Activated B cell treated with CpG ODN at 0.5 μM for 24 hours (primary cell): Measurements from ENCODE around the gene OR1D5. TPM values are rescaled to one million over a fixed set of nuclear protein-coding genes. Genes with fewer than 3 reads are reported as not detected.

ENCODE experiments used
- ATAC-seq: fragments of 200-7000 bp; cut with Tn5 transposase; one replicate; pipeline ENCODE4 v1.10.0; 2021; ENCODE audit warnings: low read depth, mild to moderate bottlenecking, moderate library complexity
- CTCF ChIA-PET: fragments of 350-600 bp; sonication (Branson Sonifier 250); formaldehyde crosslinking; loops from one replicate; lab custom pipeline; 2021; ENCODE audit warnings: antibody characterized with exemption; lab: Charles Lee
- POLR2A ChIA-PET: fragments of 350-600 bp; sonication (Branson Sonifier 250); formaldehyde crosslinking; loops from one replicate; lab custom pipeline; 2021; ENCODE audit warnings: antibody characterized with exemption; lab: Charles Lee
- DNase-seq: peaks from one replicate; pipeline ENCODE4 v3.0.0; 2022
- H3K27ac Mint-ChIP-seq: one replicate; pipeline ENCODE4 v1.8.0; 2020; ENCODE audit warnings: mixed read lengths
- H3K27me3 Mint-ChIP-seq: one replicate; pipeline ENCODE4 v1.8.0; 2021; ENCODE audit warnings: mixed read lengths
- H3K36me3 Mint-ChIP-seq: one replicate; pipeline ENCODE4 v1.8.0; 2021; ENCODE audit warnings: low read depth, mixed read lengths
- H3K4me1 Mint-ChIP-seq: one replicate; pipeline ENCODE4 v1.8.0; 2021; ENCODE audit warnings: mixed read lengths
- H3K4me3 Mint-ChIP-seq: one replicate; pipeline ENCODE4 v1.8.0; 2020; ENCODE audit warnings: mild to moderate bottlenecking, mixed read lengths
- H3K9me3 Mint-ChIP-seq: one replicate; pipeline ENCODE4 v1.8.0; 2020; ENCODE audit warnings: mixed read lengths
- CTCF ChIP-seq: fragments of 200-600 bp; IDR thresholded peaks from one replicate; pipeline ENCODE4 v1.8.0; 2022; ENCODE audit warnings: antibody characterized with exemption, mild to moderate bottlenecking
- intact Hi-C: fragments of 100-400 bp; cut with micrococcal nuclease; formaldehyde crosslinking; loops from one replicate; pipeline ENCODE4 v1.15.1; 2024
- total RNA-seq: library from RNA; stranded (reverse); gene quantifications from 2 replicates; pipeline ENCODE4 v1.2.3, GENCODE V29; 2022

The OR1D5 gene
- total RNA-seq, 1 donor from 2014 or later, result not detected

GRCh38 chr17:3038941-3039340 lies 24.5 kb downstream of the OR1D5 start:
- DNase-seq, result no peak
- no peak overlapping the region for H3K4me3 Mint-ChIP-seq
- ChIA-PET CTCF (no interaction called here), POLR2A (interaction anchor here (0.7 kb wide), 1 partner anchor 516 kb away, joined by 8 read pairs; no protein-coding TSS in a partner anchor)
- ATAC-seq, result no peak
- no peak overlapping the region for H3K27ac Mint-ChIP-seq
- no peaks in the 10 kb centered on the region for H3K9me3 Mint-ChIP-seq
- peaks cover 12% of the 10 kb centered on the region for H3K27me3 Mint-ChIP-seq
- H3K36me3 Mint-ChIP-seq, result no peaks in the 10 kb centered on the region
- intact Hi-C loops, result no loop called here
- peaks cover 11% of the 10 kb centered on the region for H3K4me1 Mint-ChIP-seq
- no peak for TF ChIP-seq CTCF

GRCh38 chr17:3037259-3037658 lies 26.1 kb downstream of the OR1D5 start:
- Mint-ChIP-seq H3K36me3 (peaks cover 7% of the 10 kb centered on the region), H3K4me1 (peaks cover 11% of the 10 kb centered on the region), H3K27me3 (peaks cover 10% of the 10 kb centered on the region), H3K4me3 (no peak overlapping the region), H3K9me3 (no peaks in the 10 kb centered on the region), H3K27ac (no peak overlapping the region)
- CTCF ChIA-PET, result no interaction called here
- no peak for DNase-seq
- POLR2A ChIA-PET, result interaction anchor here (0.6 kb wide), 1 partner anchor 8 kb away, joined by 3 read pairs; no protein-coding TSS in a partner anchor
- TF ChIP-seq CTCF, result no peak
- intact Hi-C loops, result no loop called here
- ATAC-seq, result no peak

GRCh38 chr17:3036800-3037199 lies 26.6 kb downstream of the OR1D5 start:
- DNase-seq (no peak), ATAC-seq (no peak)
- ChIA-PET CTCF (no interaction called here), POLR2A (interaction anchor here (0.6 kb wide), 1 partner anchor 8 kb away, joined by 3 read pairs; no protein-coding TSS in a partner anchor)
- Mint-ChIP-seq H3K4me3 (no peak overlapping the region), H3K27ac (no peak overlapping the region), H3K9me3 (no peaks in the 10 kb centered on the region), H3K27me3 (peaks cover 8% of the 10 kb centered on the region), H3K4me1 (peaks cover 11% of the 10 kb centered on the region), H3K36me3 (peaks cover 8% of the 10 kb centered on the region)
- TF ChIP-seq CTCF, result no peak
- intact Hi-C loops, result no loop called here

- CTCF ChIA-PET, result no interaction called here
- peaks cover 9% of the 10 kb centered on the region for H3K36me3 Mint-ChIP-seq
- TF ChIP-seq CTCF, result no peak
- no peaks in the 10 kb centered on the region for H3K9me3 Mint-ChIP-seq
- no peak overlapping the region for H3K4me3 Mint-ChIP-seq
- DNase-seq (no peak), ATAC-seq (no peak)
- H3K27ac Mint-ChIP-seq, result no peak overlapping the region
- POLR2A ChIA-PET, result no interaction called here
- intact Hi-C loops, result no loop called here
- peaks cover 11% of the 10 kb centered on the region for H3K4me1 Mint-ChIP-seq
- peaks cover 6% of the 10 kb centered on the region for H3K27me3 Mint-ChIP-seq
Measured at GRCh38 chr17:3035968-3036280, 27.5 kb downstream of the OR1D5 start.

GRCh38 chr17:3035256-3035967 lies 28.0 kb downstream of the OR1D5 start:
- Mint-ChIP-seq H3K27ac (no peak overlapping the region), H3K36me3 (peaks cover 14% of the 10 kb centered on the region), H3K4me1 (peaks cover 11% of the 10 kb centered on the region), H3K4me3 (no peak overlapping the region), H3K9me3 (no peaks in the 10 kb centered on the region), H3K27me3 (peaks cover 6% of the 10 kb centered on the region)
- ATAC-seq (no peak), DNase-seq (no peak)
- no peak for TF ChIP-seq CTCF
- ChIA-PET CTCF (no interaction called here), POLR2A (no interaction called here)
- intact Hi-C loops, result no loop called here
